ENCODE results near the gene CSF2. TPM values are rescaled to one million over a fixed set of nuclear protein-coding genes. Genes with fewer than 3 reads are reported as not detected.

The CSF2 gene
- total RNA-seq, 1 experiment from 2014 or later = 0.30 TPM

DNA sequence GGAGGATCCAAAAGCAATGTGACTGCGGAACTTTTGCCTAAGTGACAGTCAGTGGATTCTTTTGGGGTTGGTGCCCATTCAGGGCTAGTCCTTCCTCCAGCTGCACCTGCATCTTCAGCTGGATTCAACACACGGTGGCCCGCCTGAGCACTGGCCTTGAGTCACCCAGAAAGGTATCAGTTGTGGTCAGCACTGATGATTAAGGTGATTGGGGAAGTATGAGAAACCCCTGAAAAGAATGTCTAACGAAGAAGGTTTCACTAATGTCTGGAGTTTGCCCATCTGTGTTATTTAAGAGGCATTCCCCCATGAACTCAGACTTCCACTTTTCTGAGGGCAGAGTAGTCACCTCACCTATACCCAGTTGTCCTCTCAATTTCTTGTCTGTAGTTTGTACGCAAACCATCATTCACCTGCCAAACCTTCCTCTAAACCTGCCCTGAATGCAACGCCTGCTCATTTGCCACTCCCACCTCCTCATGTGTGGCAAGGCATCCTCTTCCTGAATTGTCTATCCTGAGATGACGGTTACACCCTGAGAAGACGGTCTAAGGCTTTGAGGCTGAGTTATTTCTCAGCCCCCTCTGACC, 27.2 kb downstream of the CSF2 start:
- intact Hi-C loops (cut with micrococcal nuclease) = no loop called here
- Histone ChIP-seq H3K9ac (ENCODE audit: low read length) (no peak overlapping the region), H4K20me1 (ENCODE audit: insufficient read depth) (no peaks in the 10 kb centered on the region), H3K36me3 (ENCODE audit: control insufficient read depth in 1 of 2, insufficient read depth in 2 of 2, low read length in 2 of 2) (no peaks in the 10 kb centered on the region), H2AFZ (ENCODE audit: low read depth, low read length, poor library complexity, severe bottlenecking) (no peak overlapping the region), H3K9me2 (ENCODE audit: insufficient read depth) (no peaks in the 10 kb centered on the region), H3K4me3 (replicated peaks in 1 of 2; ENCODE audit: low read depth in 1 of 2, low read length in 2 of 2) (no peak overlapping the region), H3K79me2 (ENCODE audit: insufficient read depth, low read length) (no peaks in the 10 kb centered on the region), H3K9me3 (ENCODE audit: control insufficient read depth in 1 of 2, insufficient read depth in 1 of 2, low read depth in 1 of 2, low read length in 2 of 2) (no peaks in the 10 kb centered on the region), H3K4me1 (ENCODE audit: control insufficient read depth in 1 of 2, insufficient read depth in 2 of 2, low read length in 2 of 2) (peaks cover 24 to 34% of the 10 kb centered on the region in 2 experiments), H3K27me3 (ENCODE audit: insufficient read depth, low read length) (no peaks in the 10 kb centered on the region), H3K27ac (ENCODE audit: low read depth, low read length) (no peak overlapping the region), H3K4me2 (ENCODE audit: low read length) (no peak overlapping the region)
- DNase-seq (ENCODE audit: low read depth, low spot score) = no peak
- CTCF ChIA-PET = no interaction called here
- POLR2A ChIA-PET = no interaction called here
- RAD21 ChIA-PET (ENCODE audit: low non-redundant PET in 1 of 2, low total read pairs in 2 of 2, uncharacterized antibody in 2 of 2, unreplicated experiment in 2 of 2) = no interaction called here
- BruUV-seq (replicated peaks) = no TSS peak
- TF ChIP-seq SIN3A (IDR thresholded peaks at IDR 0.05; ENCODE audit: low read depth) = no peak
- TF ChIP-seq EZH2 (IDR thresholded peaks at IDR 0.05) = no peak
- TF ChIP-seq YY1 (IDR thresholded peaks at IDR 0.05; ENCODE audit: extremely low read depth, insufficient replicate concordance, low read depth, low read length) = no peak
- TF ChIP-seq, protein P1, sequence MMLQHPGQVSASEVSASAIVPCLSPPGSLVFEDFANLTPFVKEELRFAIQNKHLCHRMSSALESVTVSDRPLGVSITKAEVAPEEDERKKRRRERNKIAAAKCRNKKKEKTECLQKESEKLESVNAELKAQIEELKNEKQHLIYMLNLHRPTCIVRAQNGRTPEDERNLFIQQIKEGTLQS (IDR thresholded peaks at IDR 0.05) = no peak
- TF ChIP-seq, protein P2, sequence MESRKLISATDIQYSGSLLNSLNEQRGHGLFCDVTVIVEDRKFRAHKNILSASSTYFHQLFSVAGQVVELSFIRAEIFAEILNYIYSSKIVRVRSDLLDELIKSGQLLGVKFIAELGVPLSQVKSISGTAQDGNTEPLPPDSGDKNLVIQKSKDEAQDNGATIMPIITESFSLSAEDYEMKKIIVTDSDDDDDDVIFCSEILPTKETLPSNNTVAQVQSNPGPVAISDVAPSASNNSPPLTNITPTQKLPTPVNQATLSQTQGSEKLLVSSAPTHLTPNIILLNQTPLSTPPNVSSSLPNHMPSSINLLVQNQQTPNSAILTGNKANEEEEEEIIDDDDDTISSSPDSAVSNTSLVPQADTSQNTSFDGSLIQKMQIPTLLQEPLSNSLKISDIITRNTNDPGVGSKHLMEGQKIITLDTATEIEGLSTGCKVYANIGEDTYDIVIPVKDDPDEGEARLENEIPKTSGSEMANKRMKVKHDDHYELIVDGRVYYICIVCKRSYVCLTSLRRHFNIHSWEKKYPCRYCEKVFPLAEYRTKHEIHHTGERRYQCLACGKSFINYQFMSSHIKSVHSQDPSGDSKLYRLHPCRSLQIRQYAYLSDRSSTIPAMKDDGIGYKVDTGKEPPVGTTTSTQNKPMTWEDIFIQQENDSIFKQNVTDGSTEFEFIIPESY (IDR thresholded peaks at IDR 0.05; ENCODE audit: extremely low read depth, insufficient replicate concordance, low read length) = no peak
- TF ChIP-seq CEBPB (IDR thresholded peaks at IDR 0.05; ENCODE audit: low read depth) = no peak
- TF ChIP-seq ELF1 (IDR thresholded peaks at IDR 0.05; ENCODE audit: borderline replicate concordance, low read depth) = no peak
- ATAC-seq = no peak

Data from HCT116 (cell line).